Tibial artery (tissue), 4 donors: ENCODE measurements around the gene GABRR1.

Source experiments
- DNase-seq, 2 donors: peaks; one replicate each; pipeline ENCODE4 v3.0.0-alpha.2; 2019
- H3K27ac ChIP-seq, 2 donors: fragments of 200-600 bp; sonication (generic) in 1 of 2; 1 replicate in 1 of 2; 2 replicates in 1 of 2; pipeline ENCODE4 v1.5.1; 2018 to 2019; ENCODE audit warnings: mild to moderate bottlenecking in 1 of 2
- H3K27me3 ChIP-seq, 2 donors: fragments of 200-600 bp; sonication (generic) in 1 of 2; one replicate each; pipeline versions ENCODE4 v1.5.1 to v1.6.0; 2016 to 2019
- H3K36me3 ChIP-seq, 3 donors: fragments of 200-600 bp; sonication (generic) in 2 of 3; one replicate each; pipeline ENCODE4 v1.5.1; 2016 to 2019; ENCODE audit warnings: mild to moderate bottlenecking in 2 of 3
- H3K4me1 ChIP-seq, 4 donors: fragments of 200-600 bp; sonication (generic) in 2 of 4; 1 replicate in 3 of 4; 2 replicates in 1 of 4; pipeline ENCODE4 v1.5.1; 2016 to 2019
- H3K4me3 ChIP-seq, 2 donors: fragments of 200-600 bp; sonication (generic) in 1 of 2; 1 replicate in 1 of 2; 2 replicates in 1 of 2; pipeline ENCODE4 v1.5.1; 2018 to 2019; ENCODE audit warnings: mild to moderate bottlenecking in 2 of 2
- H3K9me3 ChIP-seq, 3 donors: fragments of 200-600 bp; sonication (generic) in 1 of 3; one replicate each; pipeline ENCODE4 v1.5.1; 2016 to 2019
- CTCF ChIP-seq, 2 experiments: fragments of 200-600 bp in 1 of 2; fragments of 450-650 bp in 1 of 2; IDR thresholded peaks; one replicate each; pipeline ENCODE4 v1.5.1; 2017 to 2019; ENCODE audit warnings: antibody characterized with exemption in 2 of 2, mild to moderate bottlenecking in 1 of 2, moderate library complexity in 1 of 2
- intact Hi-C: fragments of 100-400 bp; cut with DNase I; formaldehyde crosslinking; loops from one replicate; pipeline ENCODE4 v1.15.0; 2023; ENCODE audit warnings: low total_unique reads

GABRR1 gene

GRCh38 chr6:89204096-89204495, 13.1 kb downstream of the GABRR1 start:
- H3K4me1 ChIP-seq: peaks cover 0 to 22% (median 12%) of the 10 kb centered on the region in 4 donors
- H3K4me3 ChIP-seq: no peak overlapping the region
- intact Hi-C loops: no loop called here
- H3K36me3 ChIP-seq: no peaks in the 10 kb centered on the region
- no peaks in the 10 kb centered on the region for H3K27me3 ChIP-seq
- H3K9me3 ChIP-seq: no peaks in the 10 kb centered on the region
- H3K27ac ChIP-seq: no peak overlapping the region
- DNase-seq: peak in 1 of 2 donors; percentile 38
- TF ChIP-seq CTCF (IDR thresholded peaks at IDR 0.05): no peak

GRCh38 chr6:89200706-89201215, 16.4 kb downstream of the GABRR1 start:
- H3K4me1 ChIP-seq: peaks cover 0 to 8% (median 6%) of the 10 kb centered on the region in 4 donors
- no peak for TF ChIP-seq CTCF (IDR thresholded peaks at IDR 0.05)
- H3K27ac ChIP-seq: no peak overlapping the region
- H3K36me3 ChIP-seq: no peaks in the 10 kb centered on the region
- intact Hi-C loops: no loop called here
- H3K9me3 ChIP-seq: peaks cover under 1 to 1% (median under 1%) of the 10 kb centered on the region in 3 donors
- no peak overlapping the region for H3K4me3 ChIP-seq
- H3K27me3 ChIP-seq: no peaks in the 10 kb centered on the region
- DNase-seq: peak in 1 of 2 donors; percentile 33

GRCh38 chr6:89199579-89199978, 17.6 kb downstream of the GABRR1 start:
- Histone ChIP-seq H3K36me3 (no peaks in the 10 kb centered on the region), H3K9me3 (peaks cover 2 to 13% (median 9%) of the 10 kb centered on the region in 3 donors), H3K27me3 (no peaks in the 10 kb centered on the region), H3K27ac (no peak overlapping the region), H3K4me3 (no peak overlapping the region), H3K4me1 (no peaks in the 10 kb centered on the region)
- DNase-seq: no peak
- intact Hi-C loops: no loop called here
- TF ChIP-seq CTCF (IDR thresholded peaks at IDR 0.05): no peak

- no peak for TF ChIP-seq CTCF (IDR thresholded peaks at IDR 0.05)
Measured at GRCh38 chr6:89198235-89198634, 18.9 kb downstream of the GABRR1 start.

GRCh38 chr6:89197141-89197540, 20.0 kb downstream of the GABRR1 start:
- no peak for TF ChIP-seq CTCF (IDR thresholded peaks at IDR 0.05)
- DNase-seq: no peak
- H3K4me1 ChIP-seq: no peaks in the 10 kb centered on the region
- no peaks in the 10 kb centered on the region for H3K27me3 ChIP-seq
- H3K4me3 ChIP-seq: no peak overlapping the region
- intact Hi-C loops: no loop called here
- no peaks in the 10 kb centered on the region for H3K36me3 ChIP-seq
- H3K9me3 ChIP-seq: peaks cover 2 to 20% (median 15%) of the 10 kb centered on the region in 3 donors
- no peak overlapping the region for H3K27ac ChIP-seq

More at GRCh38 chr6:89198235-89198634, 18.9 kb downstream of the GABRR1 start:
- Histone ChIP-seq H3K27me3 (no peaks in the 10 kb centered on the region), H3K27ac (no peak overlapping the region), H3K9me3 (peaks cover 2 to 20% (median 15%) of the 10 kb centered on the region in 3 donors), H3K4me1 (no peaks in the 10 kb centered on the region), H3K36me3 (no peaks in the 10 kb centered on the region), H3K4me3 (no peak overlapping the region)
- intact Hi-C loops: no loop called here
- DNase-seq: no peak

GRCh38 chr6:89194559-89194958, 22.6 kb downstream of the GABRR1 start:
- Histone ChIP-seq H3K9me3 (peaks cover 2 to 20% (median 15%) of the 10 kb centered on the region in 3 donors), H3K4me3 (no peak overlapping the region), H3K36me3 (no peaks in the 10 kb centered on the region), H3K27me3 (no peaks in the 10 kb centered on the region), H3K27ac (no peak overlapping the region), H3K4me1 (no peaks in the 10 kb centered on the region)
- TF ChIP-seq CTCF (IDR thresholded peaks at IDR 0.05): no peak
- DNase-seq: no peak
- intact Hi-C loops: no loop called here
